WTC11 (cell line): ENCODE results near the gene PSD4. TPM values are rescaled to one million over a fixed set of nuclear protein-coding genes. Genes with fewer than 3 reads are reported as not detected.

Experiments used
- ATAC-seq: fragments of 200-7000 bp; cut with Tn5 transposase; 2 replicates; pipeline ENCODE4 v1.10.0; 2021; ENCODE audit warnings: mild to moderate bottlenecking, moderate library complexity
- CTCF ChIA-PET: fragments of 300-600 bp; sonication (Branson Sonifier 250); formaldehyde crosslinking; loops from one replicate; lab custom pipeline; 2021; ENCODE audit warnings: antibody characterized with exemption; lab: Charles Lee
- POLR2A ChIA-PET: fragments of 350-600 bp; sonication (Branson Sonifier 250); formaldehyde crosslinking; loops from one replicate; lab custom pipeline; 2021; ENCODE audit warnings: antibody characterized with exemption; lab: Charles Lee
- DNase-seq: peaks from one replicate; pipeline ENCODE4 v3.0.0; 2021; ENCODE audit warnings: low spot score
- H3K27ac Mint-ChIP-seq: 2 replicates; pipeline ENCODE4 v1.8.0; 2021; ENCODE audit warnings: mixed read lengths
- H3K27me3 Mint-ChIP-seq: 2 replicates; pipeline ENCODE4 v1.8.0; 2021; ENCODE audit warnings: low read depth, mild to moderate bottlenecking, moderate library complexity, mixed read lengths
- H3K36me3 Mint-ChIP-seq: 2 replicates; pipeline ENCODE4 v1.8.0; 2021; ENCODE audit warnings: mixed read lengths
- H3K4me1 Mint-ChIP-seq: 2 replicates; pipeline ENCODE4 v1.8.0; 2022; ENCODE audit warnings: mixed read lengths
- H3K4me3 Mint-ChIP-seq: 2 replicates; pipeline ENCODE4 v1.8.0; 2021; ENCODE audit warnings: mild to moderate bottlenecking, moderate library complexity, mixed read lengths
- H3K9me3 Mint-ChIP-seq: 2 replicates; pipeline ENCODE4 v1.8.0; 2021; ENCODE audit warnings: mixed read lengths
- EMX1 ChIP-seq: fragments of 250-450 bp; sonication (Bioruptor Pico); IDR thresholded peaks from 2 replicates; pipeline ENCODE4 v1.8.0; 2021; ENCODE audit warnings: mild to moderate bottlenecking
- FOXJ3 ChIP-seq: sonication (generic); formaldehyde crosslinking; IDR thresholded peaks from 2 replicates; pipeline ENCODE4 v1.9.0; 2021; ENCODE audit warnings: missing genetic modification reagents, mild to moderate bottlenecking, borderline replicate concordance
- FOXP1 ChIP-seq: sonication (generic); formaldehyde crosslinking; IDR thresholded peaks from 2 replicates; pipeline ENCODE4 v1.8.0; 2022; ENCODE audit warnings: missing genetic modification reagents, mild to moderate bottlenecking, moderate library complexity, borderline replicate concordance
- GABPB1 ChIP-seq: sonication (generic); formaldehyde crosslinking; IDR thresholded peaks from 2 replicates; pipeline ENCODE4 v1.8.1; 2023; ENCODE audit warnings: mild to moderate bottlenecking, missing genetic modification reagents
- JUN ChIP-seq: sonication (generic); formaldehyde crosslinking; IDR thresholded peaks from 2 replicates; pipeline ENCODE4 v1.8.0; 2023; ENCODE audit warnings: mild to moderate bottlenecking, missing genetic modification reagents
- MXD4 ChIP-seq: fragments of 250-450 bp; sonication (Bioruptor Pico); IDR thresholded peaks from 2 replicates; pipeline ENCODE4 v1.8.0; 2021; ENCODE audit warnings: mild to moderate bottlenecking, moderate library complexity, borderline replicate concordance
- MYBL2 ChIP-seq: sonication (generic); formaldehyde crosslinking; IDR thresholded peaks from 2 replicates; pipeline ENCODE4 v1.8.1; 2023; ENCODE audit warnings: mild to moderate bottlenecking, moderate library complexity, missing genetic modification reagents
- TP53 ChIP-seq: sonication (generic); formaldehyde crosslinking; IDR thresholded peaks from 2 replicates; pipeline ENCODE4 v1.8.1; 2023; ENCODE audit warnings: mild to moderate bottlenecking, missing genetic modification reagents
- total RNA-seq: library from RNA; stranded (reverse); gene quantifications from 3 replicates; pipeline ENCODE4 v1.2.3, GENCODE V29; 2021
- TF ChIP-seq, protein P1 (sequence below): sonication (generic); formaldehyde crosslinking; IDR thresholded peaks from 2 replicates; pipeline ENCODE4 v1.8.1; 2022; ENCODE audit warnings: mild to moderate bottlenecking, moderate library complexity, missing genetic modification reagents
- TF ChIP-seq, protein P2 (sequence below): sonication (generic); formaldehyde crosslinking; IDR thresholded peaks from 2 replicates; pipeline ENCODE4 v1.8.1; 2022; ENCODE audit warnings: mild to moderate bottlenecking, missing genetic modification reagents, moderate library complexity, borderline replicate concordance
- TF ChIP-seq, protein P3 (sequence below): sonication (generic); formaldehyde crosslinking; IDR thresholded peaks from 2 replicates; pipeline ENCODE4 v1.8.0; 2023; ENCODE audit warnings: missing genetic modification reagents
- TF ChIP-seq, protein P4 (sequence below): fragments of 250-450 bp; sonication (Bioruptor Pico); IDR thresholded peaks from 2 replicates; pipeline ENCODE4 v1.8.0; 2021; ENCODE audit warnings: mild to moderate bottlenecking
- TF ChIP-seq, protein P5 (sequence below): sonication (generic); formaldehyde crosslinking; IDR thresholded peaks from 2 replicates; pipeline ENCODE4 v1.8.1; 2022; ENCODE audit warnings: low read depth, missing genetic modification reagents, borderline replicate concordance
- TF ChIP-seq, protein P6 (sequence below): sonication (generic); formaldehyde crosslinking; IDR thresholded peaks from 2 replicates; pipeline ENCODE4 v1.8.0; 2022; ENCODE audit warnings: missing genetic modification reagents
- TF ChIP-seq, protein P7 (sequence below): fragments of 250-450 bp; sonication (Bioruptor Pico); IDR thresholded peaks from 2 replicates; pipeline ENCODE4 v2.1.2; 2022; ENCODE audit warnings: mild to moderate bottlenecking, moderate library complexity

PSD4 gene
- total RNA-seq, 1 experiment from 2014 or later, result 1.5 TPM

DNA sequence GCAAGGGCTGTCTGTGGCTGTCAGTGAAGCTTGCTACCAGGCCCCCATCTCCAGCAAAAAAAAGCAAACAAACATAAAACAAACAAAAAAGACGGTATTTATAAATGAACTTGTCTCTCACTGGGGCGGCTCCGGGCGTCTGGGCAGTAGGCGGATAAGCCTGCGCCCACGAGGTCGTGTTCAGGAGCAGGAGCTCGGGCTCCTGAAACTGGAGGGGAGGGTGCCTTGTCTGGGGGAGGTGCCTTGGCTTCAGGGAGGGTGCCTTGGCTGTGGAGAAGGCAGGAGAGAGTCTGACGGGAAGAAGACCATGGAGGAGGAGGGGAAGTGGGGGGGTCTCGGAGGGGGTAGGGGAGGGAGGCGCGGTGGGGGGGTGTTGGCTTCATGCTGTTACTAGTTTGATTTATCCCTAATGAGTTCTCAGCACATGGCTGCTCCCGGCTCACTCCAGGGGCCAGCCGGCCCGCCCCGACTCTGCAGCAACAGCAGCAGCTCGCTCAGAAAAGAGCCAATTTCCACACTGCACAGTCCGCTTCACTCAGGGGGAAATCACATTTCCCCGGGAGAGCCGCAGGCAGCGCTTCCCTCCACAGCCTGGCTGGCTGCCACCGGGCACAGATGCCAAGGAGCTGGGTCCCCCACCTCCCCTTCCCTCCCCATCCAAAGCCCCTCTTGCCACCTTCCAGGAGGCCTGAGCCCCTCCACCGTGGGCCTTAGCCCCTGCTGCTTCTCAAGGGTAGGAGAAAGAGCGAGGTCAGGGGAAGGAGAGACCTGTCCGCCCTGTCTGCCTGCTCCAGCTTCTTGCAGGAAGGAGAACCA, 38.7 kb downstream of the PSD4 start (continued):
- TF ChIP-seq, protein P1, sequence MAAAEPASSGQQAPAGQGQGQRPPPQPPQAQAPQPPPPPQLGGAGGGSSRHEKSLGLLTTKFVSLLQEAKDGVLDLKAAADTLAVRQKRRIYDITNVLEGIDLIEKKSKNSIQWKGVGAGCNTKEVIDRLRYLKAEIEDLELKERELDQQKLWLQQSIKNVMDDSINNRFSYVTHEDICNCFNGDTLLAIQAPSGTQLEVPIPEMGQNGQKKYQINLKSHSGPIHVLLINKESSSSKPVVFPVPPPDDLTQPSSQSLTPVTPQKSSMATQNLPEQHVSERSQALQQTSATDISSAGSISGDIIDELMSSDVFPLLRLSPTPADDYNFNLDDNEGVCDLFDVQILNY (CRISPR knock-in tag), result no peak
- TF ChIP-seq, protein P2, sequence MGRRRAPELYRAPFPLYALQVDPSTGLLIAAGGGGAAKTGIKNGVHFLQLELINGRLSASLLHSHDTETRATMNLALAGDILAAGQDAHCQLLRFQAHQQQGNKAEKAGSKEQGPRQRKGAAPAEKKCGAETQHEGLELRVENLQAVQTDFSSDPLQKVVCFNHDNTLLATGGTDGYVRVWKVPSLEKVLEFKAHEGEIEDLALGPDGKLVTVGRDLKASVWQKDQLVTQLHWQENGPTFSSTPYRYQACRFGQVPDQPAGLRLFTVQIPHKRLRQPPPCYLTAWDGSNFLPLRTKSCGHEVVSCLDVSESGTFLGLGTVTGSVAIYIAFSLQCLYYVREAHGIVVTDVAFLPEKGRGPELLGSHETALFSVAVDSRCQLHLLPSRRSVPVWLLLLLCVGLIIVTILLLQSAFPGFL, result no peak
- TF ChIP-seq, protein P3, sequence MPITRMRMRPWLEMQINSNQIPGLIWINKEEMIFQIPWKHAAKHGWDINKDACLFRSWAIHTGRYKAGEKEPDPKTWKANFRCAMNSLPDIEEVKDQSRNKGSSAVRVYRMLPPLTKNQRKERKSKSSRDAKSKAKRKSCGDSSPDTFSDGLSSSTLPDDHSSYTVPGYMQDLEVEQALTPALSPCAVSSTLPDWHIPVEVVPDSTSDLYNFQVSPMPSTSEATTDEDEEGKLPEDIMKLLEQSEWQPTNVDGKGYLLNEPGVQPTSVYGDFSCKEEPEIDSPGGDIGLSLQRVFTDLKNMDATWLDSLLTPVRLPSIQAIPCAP (CRISPR knock-in tag), result no peak
- no peak for TF ChIP-seq TP53 (CRISPR knock-in tag)
- no peak for TF ChIP-seq MXD4 (CRISPR knock-in tag)

DNA sequence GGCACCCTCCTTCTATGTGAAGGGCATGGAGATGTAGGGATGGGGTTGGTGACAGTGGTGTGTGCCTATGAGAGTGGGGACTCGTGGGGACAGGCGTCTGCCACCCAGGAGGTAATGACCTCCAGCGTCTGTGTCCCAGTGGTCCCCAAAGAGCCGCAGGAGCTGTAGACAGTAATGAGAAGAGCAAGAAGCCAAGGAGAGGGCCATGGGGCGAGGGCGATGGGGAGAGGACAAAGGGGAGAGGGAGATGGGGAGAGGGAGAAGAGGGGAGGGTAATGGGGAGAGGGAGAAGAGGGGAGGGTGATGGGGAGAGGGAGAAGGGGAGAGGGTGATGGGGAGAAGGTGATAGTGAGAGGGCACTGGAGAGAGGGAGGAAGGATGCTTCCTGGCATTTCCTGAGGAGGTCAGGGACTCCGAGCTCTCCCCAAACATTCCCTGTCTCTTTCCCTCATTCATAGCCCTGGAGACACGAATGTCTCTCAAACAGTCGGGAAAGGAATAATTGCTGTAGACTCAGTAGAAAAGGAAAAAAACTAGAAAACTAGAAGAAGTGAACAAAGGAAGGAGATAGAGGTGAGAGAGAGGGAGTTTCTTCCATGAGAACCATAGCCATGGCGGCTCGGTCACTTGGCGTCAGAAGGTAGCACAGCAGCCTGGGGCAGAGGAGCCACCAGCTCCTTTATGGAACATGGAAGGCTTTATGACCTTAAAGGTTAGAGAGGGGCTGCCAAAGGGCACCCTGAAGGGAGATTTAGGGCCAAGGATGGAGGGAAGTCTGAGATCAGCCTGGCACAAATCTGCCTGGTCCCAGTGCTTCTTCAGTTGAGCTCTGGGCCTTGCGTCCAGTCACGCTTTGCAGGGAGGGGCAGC, 39.5 kb downstream of the PSD4 start:
- no peak for DNase-seq
- 0 out of 2 replicates have a peak, but pooled peaks cover 2% of the 10 kb centered on the region for H3K27me3 Mint-ChIP-seq
- H3K4me1 Mint-ChIP-seq, result peaks cover 30% of the 10 kb centered on the region
- H3K4me3 Mint-ChIP-seq, result no peak overlapping the region
- no peaks in the 10 kb centered on the region for H3K36me3 Mint-ChIP-seq
- no peak for TF ChIP-seq GABPB1 (CRISPR knock-in tag)
- no peak for TF ChIP-seq EMX1 (CRISPR knock-in tag)
- TF ChIP-seq FOXJ3 (CRISPR knock-in tag), result no peak
- no peak for TF ChIP-seq FOXP1 (CRISPR knock-in tag)
- TF ChIP-seq MYBL2 (CRISPR knock-in tag), result no peak
- TF ChIP-seq, protein P4, sequence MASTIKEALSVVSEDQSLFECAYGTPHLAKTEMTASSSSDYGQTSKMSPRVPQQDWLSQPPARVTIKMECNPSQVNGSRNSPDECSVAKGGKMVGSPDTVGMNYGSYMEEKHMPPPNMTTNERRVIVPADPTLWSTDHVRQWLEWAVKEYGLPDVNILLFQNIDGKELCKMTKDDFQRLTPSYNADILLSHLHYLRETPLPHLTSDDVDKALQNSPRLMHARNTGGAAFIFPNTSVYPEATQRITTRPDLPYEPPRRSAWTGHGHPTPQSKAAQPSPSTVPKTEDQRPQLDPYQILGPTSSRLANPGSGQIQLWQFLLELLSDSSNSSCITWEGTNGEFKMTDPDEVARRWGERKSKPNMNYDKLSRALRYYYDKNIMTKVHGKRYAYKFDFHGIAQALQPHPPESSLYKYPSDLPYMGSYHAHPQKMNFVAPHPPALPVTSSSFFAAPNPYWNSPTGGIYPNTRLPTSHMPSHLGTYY (CRISPR knock-in tag), result no peak
- TF ChIP-seq, protein P5, sequence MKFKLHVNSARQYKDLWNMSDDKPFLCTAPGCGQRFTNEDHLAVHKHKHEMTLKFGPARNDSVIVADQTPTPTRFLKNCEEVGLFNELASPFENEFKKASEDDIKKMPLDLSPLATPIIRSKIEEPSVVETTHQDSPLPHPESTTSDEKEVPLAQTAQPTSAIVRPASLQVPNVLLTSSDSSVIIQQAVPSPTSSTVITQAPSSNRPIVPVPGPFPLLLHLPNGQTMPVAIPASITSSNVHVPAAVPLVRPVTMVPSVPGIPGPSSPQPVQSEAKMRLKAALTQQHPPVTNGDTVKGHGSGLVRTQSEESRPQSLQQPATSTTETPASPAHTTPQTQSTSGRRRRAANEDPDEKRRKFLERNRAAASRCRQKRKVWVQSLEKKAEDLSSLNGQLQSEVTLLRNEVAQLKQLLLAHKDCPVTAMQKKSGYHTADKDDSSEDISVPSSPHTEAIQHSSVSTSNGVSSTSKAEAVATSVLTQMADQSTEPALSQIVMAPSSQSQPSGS (CRISPR knock-in tag), result no peak
- TF ChIP-seq, protein P6, sequence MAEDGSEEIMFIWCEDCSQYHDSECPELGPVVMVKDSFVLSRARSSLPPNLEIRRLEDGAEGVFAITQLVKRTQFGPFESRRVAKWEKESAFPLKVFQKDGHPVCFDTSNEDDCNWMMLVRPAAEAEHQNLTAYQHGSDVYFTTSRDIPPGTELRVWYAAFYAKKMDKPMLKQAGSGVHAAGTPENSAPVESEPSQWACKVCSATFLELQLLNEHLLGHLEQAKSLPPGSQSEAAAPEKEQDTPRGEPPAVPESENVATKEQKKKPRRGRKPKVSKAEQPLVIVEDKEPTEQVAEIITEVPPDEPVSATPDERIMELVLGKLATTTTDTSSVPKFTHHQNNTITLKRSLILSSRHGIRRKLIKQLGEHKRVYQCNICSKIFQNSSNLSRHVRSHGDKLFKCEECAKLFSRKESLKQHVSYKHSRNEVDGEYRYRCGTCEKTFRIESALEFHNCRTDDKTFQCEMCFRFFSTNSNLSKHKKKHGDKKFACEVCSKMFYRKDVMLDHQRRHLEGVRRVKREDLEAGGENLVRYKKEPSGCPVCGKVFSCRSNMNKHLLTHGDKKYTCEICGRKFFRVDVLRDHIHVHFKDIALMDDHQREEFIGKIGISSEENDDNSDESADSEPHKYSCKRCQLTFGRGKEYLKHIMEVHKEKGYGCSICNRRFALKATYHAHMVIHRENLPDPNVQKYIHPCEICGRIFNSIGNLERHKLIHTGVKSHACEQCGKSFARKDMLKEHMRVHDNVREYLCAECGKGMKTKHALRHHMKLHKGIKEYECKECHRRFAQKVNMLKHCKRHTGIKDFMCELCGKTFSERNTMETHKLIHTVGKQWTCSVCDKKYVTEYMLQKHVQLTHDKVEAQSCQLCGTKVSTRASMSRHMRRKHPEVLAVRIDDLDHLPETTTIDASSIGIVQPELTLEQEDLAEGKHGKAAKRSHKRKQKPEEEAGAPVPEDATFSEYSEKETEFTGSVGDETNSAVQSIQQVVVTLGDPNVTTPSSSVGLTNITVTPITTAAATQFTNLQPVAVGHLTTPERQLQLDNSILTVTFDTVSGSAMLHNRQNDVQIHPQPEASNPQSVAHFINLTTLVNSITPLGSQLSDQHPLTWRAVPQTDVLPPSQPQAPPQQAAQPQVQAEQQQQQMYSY (CRISPR knock-in tag), result no peak
- TF ChIP-seq, protein P7, sequence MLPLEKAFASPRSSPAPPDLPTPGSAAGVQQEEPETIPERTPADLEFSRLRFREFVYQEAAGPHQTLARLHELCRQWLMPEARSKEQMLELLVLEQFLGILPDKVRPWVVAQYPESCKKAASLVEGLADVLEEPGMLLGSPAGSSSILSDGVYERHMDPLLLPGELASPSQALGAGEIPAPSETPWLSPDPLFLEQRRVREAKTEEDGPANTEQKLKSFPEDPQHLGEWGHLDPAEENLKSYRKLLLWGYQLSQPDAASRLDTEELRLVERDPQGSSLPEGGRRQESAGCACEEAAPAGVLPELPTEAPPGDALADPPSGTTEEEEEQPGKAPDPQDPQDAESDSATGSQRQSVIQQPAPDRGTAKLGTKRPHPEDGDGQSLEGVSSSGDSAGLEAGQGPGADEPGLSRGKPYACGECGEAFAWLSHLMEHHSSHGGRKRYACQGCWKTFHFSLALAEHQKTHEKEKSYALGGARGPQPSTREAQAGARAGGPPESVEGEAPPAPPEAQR (CRISPR knock-in tag), result no peak
- no peak for TF ChIP-seq JUN (CRISPR knock-in tag)
- ATAC-seq, result no peak
- H3K27ac Mint-ChIP-seq, result no peak overlapping the region
- CTCF ChIA-PET, result interaction anchor here (1.1 to 4.3 kb wide), 6 partner anchors 9 to 177 kb away, joined by 4 to 37 read pairs (median 6); no protein-coding TSS in a partner anchor
- POLR2A ChIA-PET, result no interaction called here
- H3K9me3 Mint-ChIP-seq, result no peaks in the 10 kb centered on the region
